GM12864 (cell line): ENCODE results near the gene TGFBR3.

ENCODE experiments used
- DNase-seq: peaks from one replicate; pipeline ENCODE4 v3.0.0-alpha.2; 2011; ENCODE audit warnings: low read depth
- H3K4me3 ChIP-seq: 2 replicates; pipeline ENCODE4 v1.5.1; 2011; ENCODE audit warnings: mild to moderate bottlenecking, low read depth, low read length, control low read depth
- TF ChIP-seq, protein P1 (sequence below): IDR thresholded peaks from 2 replicates; pipeline ENCODE4 v1.5.1; 2011; ENCODE audit warnings: low read depth, mild to moderate bottlenecking, moderate library complexity, low read length, control low read depth, inconsistent platforms; ENCODE audit errors: missing control alignments

Gene TGFBR3

DNA sequence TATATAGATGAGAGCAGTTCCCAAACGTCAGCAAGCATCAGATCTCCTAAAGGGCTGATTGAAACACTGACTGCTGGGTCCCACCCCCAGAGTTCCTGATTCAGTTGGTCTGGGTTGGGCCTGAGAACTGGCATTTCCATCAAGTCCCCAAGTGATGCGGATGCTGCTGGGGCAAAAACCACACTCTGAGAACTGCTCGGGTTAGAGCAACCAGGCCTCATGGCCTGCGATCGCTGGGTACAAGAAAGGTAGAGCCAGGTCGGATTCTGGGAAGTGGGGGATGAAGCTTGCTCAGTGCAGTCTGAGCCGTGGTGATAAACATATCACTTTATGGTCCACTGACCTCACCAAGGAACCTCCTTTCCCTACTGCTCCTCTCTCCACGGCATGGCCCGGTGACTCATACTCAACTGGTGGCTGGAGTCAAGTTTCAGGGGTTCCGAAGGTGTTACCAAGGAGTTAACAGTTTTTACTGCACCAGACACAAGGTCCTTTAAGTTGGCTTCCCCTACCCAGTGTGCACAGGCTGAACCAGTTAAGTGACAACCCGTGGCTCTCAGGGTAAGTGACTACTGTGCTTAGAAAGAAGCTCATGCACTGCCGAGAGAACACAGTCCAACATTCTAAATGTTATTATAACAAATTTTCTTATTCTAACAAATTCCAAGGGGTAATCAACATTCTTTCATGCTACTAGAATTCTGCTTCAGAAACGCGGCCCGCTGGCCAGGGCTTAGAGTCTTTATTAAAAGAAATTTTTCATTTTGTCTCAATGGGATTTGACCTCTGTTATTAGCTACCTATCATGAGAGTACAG, 153.5 kb downstream of the TGFBR3 start:
- H3K4me3 ChIP-seq: no peak overlapping the region
- TF ChIP-seq, protein P1, sequence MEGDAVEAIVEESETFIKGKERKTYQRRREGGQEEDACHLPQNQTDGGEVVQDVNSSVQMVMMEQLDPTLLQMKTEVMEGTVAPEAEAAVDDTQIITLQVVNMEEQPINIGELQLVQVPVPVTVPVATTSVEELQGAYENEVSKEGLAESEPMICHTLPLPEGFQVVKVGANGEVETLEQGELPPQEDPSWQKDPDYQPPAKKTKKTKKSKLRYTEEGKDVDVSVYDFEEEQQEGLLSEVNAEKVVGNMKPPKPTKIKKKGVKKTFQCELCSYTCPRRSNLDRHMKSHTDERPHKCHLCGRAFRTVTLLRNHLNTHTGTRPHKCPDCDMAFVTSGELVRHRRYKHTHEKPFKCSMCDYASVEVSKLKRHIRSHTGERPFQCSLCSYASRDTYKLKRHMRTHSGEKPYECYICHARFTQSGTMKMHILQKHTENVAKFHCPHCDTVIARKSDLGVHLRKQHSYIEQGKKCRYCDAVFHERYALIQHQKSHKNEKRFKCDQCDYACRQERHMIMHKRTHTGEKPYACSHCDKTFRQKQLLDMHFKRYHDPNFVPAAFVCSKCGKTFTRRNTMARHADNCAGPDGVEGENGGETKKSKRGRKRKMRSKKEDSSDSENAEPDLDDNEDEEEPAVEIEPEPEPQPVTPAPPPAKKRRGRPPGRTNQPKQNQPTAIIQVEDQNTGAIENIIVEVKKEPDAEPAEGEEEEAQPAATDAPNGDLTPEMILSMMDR: no peak
- DNase-seq: no peak

DNA sequence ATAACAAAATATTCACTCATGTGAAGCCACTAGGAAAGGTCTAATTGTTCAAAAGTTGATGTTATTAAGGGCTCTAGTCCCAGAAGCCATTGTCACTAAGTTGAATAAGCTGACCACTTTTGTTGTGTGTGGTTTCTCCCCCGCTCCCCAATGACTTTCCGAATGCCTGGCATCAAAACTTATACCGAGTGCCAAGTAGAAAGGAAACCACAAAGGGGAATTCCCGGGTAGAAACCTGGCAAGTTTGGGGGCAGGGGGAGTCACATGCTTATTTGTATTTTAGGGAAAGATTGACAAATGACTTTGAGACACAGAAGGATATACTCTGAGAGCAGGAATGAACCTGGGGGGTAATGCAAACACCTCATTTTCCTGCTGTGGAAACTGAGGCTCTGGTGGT, 154.1 kb downstream of the TGFBR3 start:
- H3K4me3 ChIP-seq: no peak overlapping the region

DNA sequence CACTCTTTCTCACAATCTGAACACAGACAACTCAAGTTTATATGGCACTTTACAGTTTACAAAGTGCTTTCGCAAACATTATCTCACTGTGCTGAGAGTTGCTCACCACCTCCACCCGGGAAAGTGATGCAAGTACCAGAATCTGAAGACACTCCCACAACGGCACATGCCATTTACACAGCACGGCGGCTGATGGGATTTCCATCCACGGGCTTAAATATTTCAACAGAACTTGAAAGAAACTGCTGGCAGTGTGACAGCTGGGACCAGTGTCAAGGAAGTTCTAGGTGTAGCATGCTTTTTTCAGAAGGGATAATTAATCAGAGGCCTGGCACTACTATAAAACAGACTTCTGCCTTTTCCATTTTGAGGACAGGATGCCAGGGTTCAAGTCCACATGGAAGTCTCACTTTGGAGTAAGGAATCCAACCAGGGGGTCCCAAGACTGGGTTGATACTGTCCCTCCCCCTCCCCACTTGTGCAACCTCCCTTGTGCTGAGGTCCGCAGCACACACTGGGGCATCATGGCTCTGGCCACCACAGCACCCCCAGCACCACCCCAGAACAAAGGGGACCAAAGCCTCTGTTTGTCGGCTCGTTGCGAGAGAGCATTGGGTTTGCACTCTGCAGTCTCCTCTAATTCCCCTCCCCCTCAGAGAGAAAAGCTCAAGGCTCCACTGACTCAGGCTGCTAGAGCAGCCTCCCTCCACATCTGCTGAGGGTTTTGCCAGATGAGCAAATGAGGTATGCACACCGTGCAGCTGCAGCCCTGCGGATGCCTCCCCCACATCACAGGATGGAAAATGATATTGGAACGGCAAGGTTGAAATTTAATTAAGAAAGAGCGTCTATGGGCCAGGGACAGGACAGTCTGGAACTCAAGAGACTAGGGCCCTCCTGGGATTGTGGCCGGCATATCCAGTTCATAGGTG, 154.9 kb downstream of the TGFBR3 start:
- TF ChIP-seq, protein P1: no peak
- H3K4me3 ChIP-seq: no peak overlapping the region
- no peak for DNase-seq

More for the DNA sequence above, 154.1 kb downstream of the TGFBR3 start:
- TF ChIP-seq, protein P1: no peak
- no peak for DNase-seq

DNA sequence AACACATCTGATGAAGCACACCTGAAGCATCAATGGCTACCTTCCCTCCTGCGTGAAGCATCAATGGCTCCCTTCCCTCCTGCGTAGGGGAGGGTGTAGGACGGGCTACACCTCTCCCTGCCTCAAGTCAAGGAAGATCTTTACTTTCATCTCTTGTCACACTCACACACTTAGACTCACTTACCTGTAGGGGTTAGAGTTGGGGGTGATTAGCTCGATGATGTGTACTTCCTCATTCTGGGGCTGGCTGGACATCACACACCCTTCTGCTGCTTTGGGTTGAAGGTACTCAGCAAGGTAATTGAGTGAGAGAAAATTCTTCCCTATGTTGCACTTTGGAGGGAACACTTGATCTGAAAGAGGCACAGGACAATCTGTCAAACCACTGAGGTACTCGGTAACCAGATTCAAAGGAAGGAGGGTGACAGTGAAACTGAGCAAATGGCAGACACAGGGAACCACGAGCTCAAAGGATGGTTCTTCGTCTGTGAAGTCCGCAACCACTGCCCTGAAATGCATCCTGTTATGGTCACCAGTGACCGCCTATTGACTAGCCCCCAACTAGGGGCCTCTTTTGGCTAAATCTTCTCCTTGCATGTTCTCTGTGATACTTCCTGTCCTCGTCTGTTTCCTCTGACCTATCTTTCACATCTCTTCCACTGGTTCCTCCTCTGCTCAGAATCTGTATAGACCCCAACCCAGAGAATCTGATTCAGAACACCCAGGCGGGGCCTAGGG, 156.2 kb downstream of the TGFBR3 start:
- DNase-seq: no peak
- no peak overlapping the region for H3K4me3 ChIP-seq
- TF ChIP-seq, protein P1: no peak

DNA sequence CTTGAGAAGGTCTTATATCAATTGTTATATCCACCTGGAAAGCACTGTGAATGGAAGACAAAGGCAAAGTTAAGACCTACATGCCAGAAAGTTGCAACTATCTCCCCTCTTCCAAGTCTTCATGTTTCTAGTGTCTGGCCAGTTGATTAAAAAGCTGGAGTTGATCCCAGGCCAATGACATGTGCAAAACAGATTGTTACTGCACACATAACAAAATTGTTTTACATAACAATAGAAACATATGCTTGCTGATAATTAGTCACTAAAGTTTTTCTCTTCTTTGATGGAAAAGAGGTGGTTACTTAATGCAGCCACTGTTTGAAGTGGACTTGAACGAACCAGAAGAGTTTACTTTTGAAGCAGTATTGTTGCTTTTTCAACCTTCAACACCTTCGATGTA, 158.2 kb downstream of the TGFBR3 start:
- H3K4me3 ChIP-seq: no peak overlapping the region
- DNase-seq: no peak
- TF ChIP-seq, protein P1: no peak

DNA sequence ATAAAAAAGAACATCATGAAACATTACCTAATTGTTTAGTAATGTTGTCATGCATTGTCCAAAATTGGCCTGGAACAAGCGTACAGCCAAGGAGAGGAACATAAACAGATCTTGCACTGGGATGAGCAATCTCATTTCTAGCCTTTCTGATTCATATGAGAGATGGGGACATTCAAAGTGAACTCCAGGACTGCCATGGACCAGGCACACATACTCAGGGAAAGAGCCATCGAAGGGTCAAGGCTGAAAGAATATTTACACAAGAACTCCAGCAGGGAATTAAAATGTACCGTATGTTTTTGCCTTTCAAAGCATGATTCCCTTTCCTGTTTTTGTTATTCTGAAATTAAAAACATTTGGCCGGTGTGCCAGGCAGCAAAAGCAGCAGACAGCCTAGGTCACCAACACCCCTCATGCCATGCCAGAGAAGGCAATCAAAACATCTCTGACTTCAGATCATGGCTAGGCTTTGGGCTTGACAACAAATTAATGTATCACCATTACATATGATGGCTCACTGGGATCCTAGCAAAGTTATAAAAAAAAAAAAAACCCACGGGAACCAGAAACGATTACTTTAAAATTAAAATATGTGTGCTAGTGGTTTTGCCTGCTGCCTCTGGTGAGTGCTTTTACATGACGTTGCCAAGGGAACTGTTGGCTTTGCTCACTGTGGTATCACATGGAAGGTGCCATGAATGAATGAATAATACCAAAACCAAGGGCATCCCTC, 159.8 kb downstream of the TGFBR3 start:
- TF ChIP-seq, protein P1: no peak
- no peak for DNase-seq
- no peak overlapping the region for H3K4me3 ChIP-seq
